Hepatocyte (in vitro differentiated cells): ENCODE data around the gene ERGIC1.

Experiments
- EZH2 ChIP-seq: fragments of 200-600 bp; sonication (generic); IDR thresholded peaks from 2 replicates; pipeline ENCODE4 v1.6.1; 2016; ENCODE audit warnings: antibody characterized with exemption, mild to moderate bottlenecking, borderline replicate concordance
- EZH2phosphoT487 ChIP-seq: fragments of 200-600 bp; sonication (generic); IDR thresholded peaks from one replicate; pipeline ENCODE4 v1.6.1; 2018; ENCODE audit warnings: antibody characterized with exemption, mild to moderate bottlenecking, low read depth, moderate library complexity; ENCODE audit not compliant: unreplicated experiment, severe bottlenecking
- TF ChIP-seq, protein P1 (sequence below): fragments of 200-600 bp; sonication (generic); IDR thresholded peaks from 2 replicates; pipeline ENCODE4 v1.5.1; 2016; ENCODE audit warnings: antibody characterized with exemption, mild to moderate bottlenecking; ENCODE audit not compliant: poor library complexity

DNA sequence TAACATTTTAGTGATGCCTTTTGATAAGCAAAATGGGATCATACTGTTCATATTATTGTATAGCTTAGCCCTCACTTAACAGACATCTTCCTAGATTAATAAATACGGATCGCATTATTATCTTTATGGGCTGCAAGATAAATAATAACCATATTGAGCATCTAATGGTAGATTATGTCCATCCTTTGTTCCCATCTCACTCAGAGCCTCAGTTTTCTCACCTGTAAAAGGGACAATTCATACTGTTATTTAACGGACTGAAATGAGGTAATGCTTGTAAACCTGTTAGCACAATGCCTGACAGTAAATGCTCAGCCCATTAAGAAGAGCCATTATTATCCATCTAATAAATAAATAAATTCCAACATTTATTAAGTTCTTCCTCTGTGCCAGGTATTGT is 122.2 kb downstream of the ERGIC1 start:
- TF ChIP-seq, protein P1, sequence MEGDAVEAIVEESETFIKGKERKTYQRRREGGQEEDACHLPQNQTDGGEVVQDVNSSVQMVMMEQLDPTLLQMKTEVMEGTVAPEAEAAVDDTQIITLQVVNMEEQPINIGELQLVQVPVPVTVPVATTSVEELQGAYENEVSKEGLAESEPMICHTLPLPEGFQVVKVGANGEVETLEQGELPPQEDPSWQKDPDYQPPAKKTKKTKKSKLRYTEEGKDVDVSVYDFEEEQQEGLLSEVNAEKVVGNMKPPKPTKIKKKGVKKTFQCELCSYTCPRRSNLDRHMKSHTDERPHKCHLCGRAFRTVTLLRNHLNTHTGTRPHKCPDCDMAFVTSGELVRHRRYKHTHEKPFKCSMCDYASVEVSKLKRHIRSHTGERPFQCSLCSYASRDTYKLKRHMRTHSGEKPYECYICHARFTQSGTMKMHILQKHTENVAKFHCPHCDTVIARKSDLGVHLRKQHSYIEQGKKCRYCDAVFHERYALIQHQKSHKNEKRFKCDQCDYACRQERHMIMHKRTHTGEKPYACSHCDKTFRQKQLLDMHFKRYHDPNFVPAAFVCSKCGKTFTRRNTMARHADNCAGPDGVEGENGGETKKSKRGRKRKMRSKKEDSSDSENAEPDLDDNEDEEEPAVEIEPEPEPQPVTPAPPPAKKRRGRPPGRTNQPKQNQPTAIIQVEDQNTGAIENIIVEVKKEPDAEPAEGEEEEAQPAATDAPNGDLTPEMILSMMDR = no peak
- TF ChIP-seq EZH2 = no peak
- TF ChIP-seq EZH2phosphoT487 = no peak
